ENCODE results near the gene PRTG.
"Not testable (repeated sequence)": the region's sequence is repeated elsewhere in the genome, so short reads cannot be mapped to it uniquely, and the experiment has no call there.

Gene PRTG

GRCh38 chr15:55742927-55743728 lies at the start of gene PRTG:
PRTG (minus strand) TSS chr15:55743152; CDS start chr15:55742931, 221 bp downstream.
- DNase-seq (ENCODE audit: low read depth in 2 of 2) = no peak

GRCh38 chr15:55791551-55792400 lies 48.8 kb upstream of the PRTG start:
- peak; percentile 25 to 34 for DNase-seq (ENCODE audit: low read depth in 2 of 2)

- no peak for DNase-seq (ENCODE audit: low read depth in 2 of 2)
Observed at GRCh38 chr15:55789066-55789660, 46.2 kb upstream of the PRTG start.

DNA sequence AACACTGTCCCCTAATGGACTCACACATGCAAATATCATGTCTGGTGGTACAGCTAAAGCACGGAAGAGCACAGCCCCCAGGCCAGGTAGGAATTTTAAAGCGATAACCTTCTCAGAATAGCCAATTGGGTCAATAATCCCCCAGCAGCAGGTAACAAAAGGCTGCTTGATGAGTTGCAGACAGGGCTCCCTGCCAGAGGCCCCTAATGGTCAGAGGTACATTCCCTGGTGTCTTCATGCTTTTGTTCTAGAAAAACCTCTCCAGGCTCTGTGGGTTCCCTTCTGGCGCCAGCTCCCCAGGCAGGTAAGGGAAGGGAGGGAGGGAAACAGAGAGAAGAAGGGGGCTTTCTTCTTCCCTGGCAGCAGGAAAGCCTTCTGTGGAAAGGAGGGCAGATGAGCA lies 43.4 kb upstream of the PRTG start:
- no peak for DNase-seq (ENCODE audit: low read depth in 2 of 2)

DNA sequence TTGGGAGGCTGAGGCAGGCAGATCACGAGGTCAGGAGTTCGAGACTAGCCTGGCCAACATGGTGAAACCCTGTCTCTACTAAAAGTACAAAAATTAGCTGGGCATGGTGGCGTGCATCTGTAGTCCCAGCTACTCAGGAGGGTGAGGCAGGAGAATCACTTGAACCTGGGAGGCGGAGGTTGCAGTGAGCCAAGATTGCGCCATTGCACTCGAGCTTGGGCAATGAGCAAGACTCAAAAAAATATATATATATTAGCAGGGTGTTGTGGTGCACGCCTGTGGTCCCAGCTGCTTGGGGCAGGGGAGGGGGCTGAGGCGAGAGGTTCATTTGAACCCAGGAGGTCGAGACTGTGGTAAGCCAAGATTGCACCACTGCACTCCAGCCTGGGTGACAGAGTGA lies 42.6 kb upstream of the PRTG start:
- DNase-seq (ENCODE audit: low read depth in 2 of 2) = not testable (repeated sequence)

GRCh38 chr15:55784286-55784685 lies 41.3 kb upstream of the PRTG start:
- no peak for DNase-seq (ENCODE audit: low read depth in 2 of 2)

DNA sequence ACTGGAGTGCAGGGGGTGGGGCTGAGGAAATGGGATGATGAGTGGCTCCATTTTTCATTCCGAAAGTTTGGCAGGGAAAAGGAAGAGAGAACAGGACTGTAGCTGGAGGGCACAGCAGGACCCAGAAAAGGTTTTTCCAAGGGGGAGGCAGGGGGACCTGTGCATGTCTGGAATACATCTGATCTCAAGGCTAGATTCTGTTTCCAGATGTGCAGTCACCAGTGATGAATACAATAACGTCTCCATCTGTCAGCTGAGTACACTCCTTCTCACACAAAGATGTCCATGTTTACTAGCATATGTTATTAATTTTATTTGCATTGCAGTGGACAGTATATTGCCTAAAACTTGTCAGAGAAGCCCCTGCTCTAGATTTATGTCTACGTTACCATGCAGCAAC lies 39.9 kb upstream of the PRTG start:
- peak in 1 of 2 experiments; percentile 22 for DNase-seq (ENCODE audit: low read depth in 2 of 2)

DNA sequence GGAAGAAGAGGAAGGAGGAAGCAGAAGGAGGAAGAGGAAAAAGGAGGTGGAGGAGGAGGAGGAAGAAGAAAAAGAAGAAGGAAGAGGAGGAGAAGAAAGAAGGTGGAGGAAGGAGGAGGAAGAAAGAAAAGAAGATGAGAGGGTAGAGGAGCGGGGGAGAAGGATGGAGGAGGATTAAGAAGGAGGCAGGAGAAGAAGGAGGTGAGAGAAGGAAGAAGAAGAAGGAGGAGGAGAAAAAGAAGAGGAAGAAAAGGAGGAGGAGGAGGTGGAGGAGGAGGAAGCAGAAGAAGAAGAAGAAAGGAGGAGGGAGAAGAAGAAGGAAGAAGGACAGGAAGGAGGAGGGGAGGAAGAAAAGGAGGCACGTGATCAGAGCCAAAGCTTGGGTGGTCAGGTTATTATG lies 37.3 kb upstream of the PRTG start:
- no peak for DNase-seq (ENCODE audit: low read depth in 2 of 2)

GRCh38 chr15:55778932-55779331 lies 36.0 kb upstream of the PRTG start:
- DNase-seq (ENCODE audit: low read depth in 2 of 2) = no peak

DNA sequence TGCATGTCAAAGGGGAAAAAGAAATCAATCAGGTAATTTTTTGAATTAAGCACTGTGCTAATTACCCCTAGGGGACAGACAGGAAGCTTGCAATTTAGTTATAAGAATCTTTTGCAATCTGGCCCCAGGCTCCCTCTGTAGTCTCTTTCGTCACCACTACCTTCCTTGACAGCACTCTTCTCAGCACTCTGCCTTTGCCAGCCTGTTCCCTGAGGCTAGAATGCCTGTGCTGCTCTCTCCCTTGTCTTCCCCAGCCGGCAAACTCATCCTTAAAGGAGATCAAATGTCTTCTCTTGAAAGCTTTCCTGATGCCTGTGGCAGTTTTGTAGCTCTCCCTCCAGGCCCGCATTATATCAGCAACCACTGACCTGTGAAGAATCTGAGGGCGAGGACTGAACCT lies 32.4 kb upstream of the PRTG start:
- DNase-seq (ENCODE audit: low read depth in 2 of 2) = no peak

DNA sequence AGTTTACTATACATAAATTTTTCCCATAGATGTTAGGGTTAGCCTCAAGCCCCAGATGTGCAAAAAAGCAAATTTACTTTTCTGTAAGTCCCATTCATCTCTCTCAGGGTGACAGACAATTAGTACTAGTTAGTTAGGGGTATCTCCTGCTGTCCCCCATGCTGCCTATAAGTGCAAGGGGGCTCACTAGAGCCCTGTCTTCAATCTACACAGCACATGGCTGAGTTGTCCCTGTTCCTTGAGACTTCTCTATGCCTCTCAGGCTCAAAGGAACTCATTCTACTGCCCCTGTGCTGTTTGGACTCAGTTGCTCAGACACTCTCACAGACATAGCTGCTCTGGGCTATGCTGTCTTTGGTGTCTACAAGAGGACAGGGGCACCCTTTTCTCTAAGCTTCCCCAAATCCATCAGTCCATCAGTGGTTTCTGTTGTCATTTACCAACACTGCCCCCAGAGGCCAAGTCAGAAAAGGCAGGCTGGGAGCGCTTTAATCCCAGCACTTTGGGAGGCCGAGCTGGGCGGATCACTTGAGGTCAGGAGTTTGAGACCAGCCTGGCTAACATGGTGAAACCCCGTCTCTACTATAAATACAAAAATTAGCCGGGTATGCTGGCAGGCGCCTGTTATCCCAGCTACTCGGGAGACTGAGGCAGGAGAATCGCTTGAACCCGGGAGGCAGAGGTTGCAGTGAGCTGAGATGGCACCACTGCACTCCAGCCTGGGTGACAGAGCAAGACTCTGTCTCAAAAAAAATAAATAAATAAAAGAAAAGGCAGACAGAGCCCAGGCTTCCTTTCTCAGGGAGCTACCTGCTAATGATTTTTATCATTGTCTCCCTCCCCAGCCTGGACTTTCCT lies 31.4 kb upstream of the PRTG start:
- DNase-seq (ENCODE audit: low read depth in 2 of 2) = no peak

- DNase-seq (ENCODE audit: low read depth in 2 of 2) = no peak
Observed at GRCh38 chr15:55770806-55771205, 27.9 kb upstream of the PRTG start.

- DNase-seq (ENCODE audit: low read depth in 2 of 2) = peak in 1 of 2 experiments; percentile 15
Observed at GRCh38 chr15:55770261-55770660, 27.3 kb upstream of the PRTG start.

GRCh38 chr15:55768670-55769185 lies 25.8 kb upstream of the PRTG start:
- no peak for DNase-seq (ENCODE audit: low read depth in 2 of 2)

DNA sequence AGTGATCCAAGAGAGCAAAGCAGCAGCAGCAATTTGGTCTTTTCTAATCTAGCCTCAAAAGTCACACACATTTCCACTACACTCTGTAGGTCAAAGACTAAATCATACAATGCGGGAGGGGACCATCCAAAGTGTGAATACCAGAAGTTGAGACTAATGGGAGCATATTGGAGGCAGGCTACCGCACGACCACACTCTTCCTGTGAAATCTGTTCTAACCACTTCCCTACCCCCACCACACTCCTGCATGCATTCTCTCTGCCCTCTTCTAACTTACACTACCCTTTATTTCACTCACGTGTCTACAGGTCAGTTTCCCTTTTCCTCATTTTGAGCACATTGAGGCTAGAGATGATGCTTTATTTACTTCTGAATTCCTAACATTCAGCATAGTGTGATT lies 23.7 kb upstream of the PRTG start:
- DNase-seq (ENCODE audit: low read depth in 2 of 2) = no peak

- DNase-seq (ENCODE audit: low read depth in 2 of 2) = no peak
Observed at GRCh38 chr15:55764398-55764797, 21.4 kb upstream of the PRTG start.

DNA sequence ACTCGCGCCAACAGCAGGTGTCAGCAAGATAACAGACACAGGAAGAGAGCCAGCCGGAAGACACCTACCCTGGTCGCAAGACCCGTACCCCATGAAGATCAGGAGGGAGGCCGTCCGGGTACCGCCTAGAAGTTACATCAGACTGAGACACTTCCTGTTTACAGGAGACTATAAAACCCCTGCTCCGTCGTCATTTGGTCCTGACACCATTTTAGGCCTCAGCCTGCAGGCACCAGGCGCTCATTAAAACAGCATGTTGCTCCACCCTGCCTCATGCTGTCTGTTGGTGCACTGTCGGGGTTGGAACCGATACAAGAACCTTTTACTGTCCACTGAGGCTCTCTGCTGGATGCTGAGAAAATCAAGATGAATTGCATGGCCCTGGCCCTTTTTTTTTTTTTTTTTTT lies 15.6 kb upstream of the PRTG start:
- no peak for DNase-seq (ENCODE audit: low read depth in 2 of 2)

- not testable (repeated sequence) for DNase-seq (ENCODE audit: low read depth in 2 of 2)
Observed at GRCh38 chr15:55753433-55753832, 10.5 kb upstream of the PRTG start.

DNA sequence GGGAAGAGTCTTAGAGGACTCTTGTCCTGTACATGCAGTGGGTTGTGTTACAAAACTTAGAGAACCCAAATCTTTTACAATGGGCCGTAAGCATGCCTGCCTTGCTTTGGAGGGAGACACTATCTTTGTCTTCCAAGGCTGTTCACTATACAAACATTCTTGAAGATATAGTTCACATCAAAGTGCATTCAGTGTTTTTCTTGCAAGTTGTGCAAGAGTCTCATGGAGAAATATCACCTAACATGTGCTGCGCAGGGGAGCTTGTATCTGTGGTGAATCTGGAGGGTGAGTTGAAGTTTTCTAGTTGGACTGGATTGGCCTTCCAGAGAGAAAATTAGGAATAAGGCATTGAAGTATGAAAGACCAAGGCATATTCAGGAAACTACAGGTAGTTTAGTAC lies 7.8 kb upstream of the PRTG start:
- DNase-seq (ENCODE audit: low read depth in 2 of 2) = no peak

DNA sequence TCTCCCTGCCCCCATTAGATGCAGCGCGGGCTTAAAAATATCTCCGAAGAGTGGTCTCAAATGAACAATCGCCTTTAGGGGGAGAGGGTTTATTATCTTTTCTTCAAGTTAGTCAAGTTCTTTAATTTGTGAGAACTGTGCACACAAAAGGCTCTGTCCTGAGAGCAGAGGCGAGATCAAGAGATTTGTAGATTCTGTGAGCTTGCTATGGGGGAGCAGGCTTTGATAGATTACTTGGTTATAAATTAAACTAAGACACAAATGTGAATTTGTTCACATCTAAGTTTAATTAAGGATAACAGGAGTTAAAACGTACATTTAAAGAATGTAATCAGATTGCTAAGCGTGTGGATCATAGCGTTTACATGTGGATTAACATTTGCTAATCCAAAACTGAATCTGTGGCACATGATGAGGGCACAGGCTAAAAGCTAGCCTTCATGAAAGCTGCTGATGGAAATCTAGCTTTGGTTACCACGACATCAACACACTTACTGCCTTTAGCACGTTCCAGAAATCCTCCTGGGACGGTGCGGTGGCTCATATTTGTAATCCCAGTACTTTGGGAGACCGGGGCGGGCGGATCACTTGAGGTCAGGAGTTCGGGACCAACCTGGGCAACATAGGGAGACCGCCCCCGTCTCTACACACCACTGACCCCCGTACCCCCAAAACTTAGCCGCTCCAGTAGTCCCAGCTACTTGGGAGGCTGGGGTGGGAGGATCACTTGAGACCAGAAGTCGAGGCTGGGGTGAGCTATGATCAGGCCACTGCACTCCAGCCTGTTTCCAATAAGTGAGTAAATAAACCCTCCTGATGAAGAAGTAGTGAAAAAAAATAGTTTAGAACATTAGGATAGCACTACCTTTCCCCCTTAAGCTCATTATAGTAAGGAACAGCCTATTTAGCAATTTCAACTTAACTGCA lies 1.0 kb upstream of the PRTG start:
- DNase-seq (ENCODE audit: low read depth in 2 of 2) = no peak

Measured in fibroblast of skin of left quadriceps (primary cell).